Middle frontal gyrus (tissue), 1 donor: ENCODE results near the gene CNIH3.

Experiments
- DNase-seq: peaks from one replicate; pipeline ENCODE4 v3.0.0-alpha.2; 2015; ENCODE audit warnings: low spot score; ENCODE audit errors: extremely low spot score

Gene CNIH3

DNA sequence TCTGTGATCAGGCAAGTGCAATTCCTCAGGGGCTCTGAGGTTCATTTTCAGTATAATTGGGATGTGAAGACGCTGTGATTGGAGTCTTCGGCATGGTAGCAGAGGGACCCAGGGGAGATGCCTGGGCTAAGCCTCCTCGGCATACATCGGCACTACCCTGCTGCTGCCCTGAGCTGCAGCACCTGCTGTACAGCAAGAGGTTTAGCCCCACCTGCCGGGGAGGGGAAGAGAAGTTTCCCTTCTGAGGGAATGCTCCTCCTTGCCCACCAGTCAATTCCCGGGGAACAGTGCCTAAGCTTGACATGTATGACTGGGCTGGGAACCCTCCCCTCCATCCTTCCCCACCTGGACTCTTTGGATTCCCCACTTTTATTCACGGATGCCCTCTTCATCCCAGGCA lies 24.9 kb downstream of the CNIH3 start:
- no peak for DNase-seq

DNA sequence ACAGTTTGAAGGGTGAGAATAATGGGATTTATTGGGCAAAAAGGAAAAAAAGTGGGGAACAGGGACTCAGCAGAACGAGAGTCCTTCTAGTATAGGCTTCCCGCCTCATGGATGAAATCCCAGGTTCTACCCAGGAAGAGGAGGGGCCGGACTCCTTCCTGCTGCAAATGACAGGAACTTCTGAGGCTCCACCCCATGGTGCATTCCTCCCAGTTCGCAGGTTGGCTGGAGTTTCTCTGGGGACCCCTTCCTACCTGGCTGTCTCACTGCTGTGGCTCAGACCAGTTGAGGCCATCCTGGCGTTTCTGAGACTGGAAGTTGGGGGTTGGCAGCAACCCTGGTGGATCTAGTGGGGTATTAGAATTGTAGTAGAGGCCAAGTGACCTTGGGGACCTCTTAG lies 27.5 kb downstream of the CNIH3 start:
- no peak for DNase-seq

DNA sequence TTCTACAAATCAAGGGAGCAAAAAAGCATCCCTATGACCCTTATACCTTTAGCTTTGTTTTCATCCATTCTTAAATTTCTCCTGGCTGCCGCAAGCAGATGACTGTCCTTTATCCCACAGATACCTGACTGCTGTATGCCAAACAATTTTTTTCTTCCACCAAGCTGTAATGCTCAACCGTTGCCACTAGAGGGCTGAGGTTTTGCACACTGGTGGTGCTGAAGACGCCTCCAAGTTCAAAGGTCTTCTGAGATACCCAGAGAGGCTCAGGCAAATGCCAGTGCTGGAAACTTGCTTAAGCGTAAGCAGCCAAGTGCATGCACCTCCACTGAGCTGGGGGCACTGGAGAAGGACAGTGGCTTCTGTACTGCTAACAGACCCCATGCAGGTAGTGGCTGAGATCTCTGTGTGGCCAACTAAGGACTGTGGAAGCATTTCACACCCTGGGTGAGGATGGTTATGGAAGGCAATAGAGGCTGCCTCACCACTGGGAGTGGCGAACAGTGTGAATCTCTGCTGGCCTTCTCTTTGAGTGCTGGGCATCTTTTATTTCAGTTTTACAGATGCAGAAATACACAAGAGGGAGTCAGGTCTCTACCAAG lies 28.5 kb downstream of the CNIH3 start:
- peak; percentile 24 for DNase-seq

DNA sequence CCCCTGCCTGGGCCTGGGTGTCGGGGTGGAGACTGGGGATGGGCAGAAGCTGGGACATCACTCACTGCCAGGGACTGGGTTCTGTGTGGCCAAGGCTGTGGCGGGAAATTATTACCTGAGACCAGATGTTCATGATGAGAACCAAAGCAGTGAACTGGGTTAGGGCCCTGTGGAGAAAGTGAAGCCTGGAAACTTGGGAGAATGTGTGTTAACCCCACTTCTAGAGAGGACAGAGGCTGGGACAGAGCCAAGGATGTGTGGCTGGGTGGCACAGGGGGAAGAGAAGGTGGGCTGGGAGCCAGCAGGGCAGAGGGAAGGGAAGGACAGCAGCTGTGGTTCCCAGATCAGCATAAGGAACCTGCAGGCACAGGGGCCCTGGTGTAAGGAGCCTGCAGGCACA lies 31.3 kb downstream of the CNIH3 start:
- DNase-seq: no peak

DNA sequence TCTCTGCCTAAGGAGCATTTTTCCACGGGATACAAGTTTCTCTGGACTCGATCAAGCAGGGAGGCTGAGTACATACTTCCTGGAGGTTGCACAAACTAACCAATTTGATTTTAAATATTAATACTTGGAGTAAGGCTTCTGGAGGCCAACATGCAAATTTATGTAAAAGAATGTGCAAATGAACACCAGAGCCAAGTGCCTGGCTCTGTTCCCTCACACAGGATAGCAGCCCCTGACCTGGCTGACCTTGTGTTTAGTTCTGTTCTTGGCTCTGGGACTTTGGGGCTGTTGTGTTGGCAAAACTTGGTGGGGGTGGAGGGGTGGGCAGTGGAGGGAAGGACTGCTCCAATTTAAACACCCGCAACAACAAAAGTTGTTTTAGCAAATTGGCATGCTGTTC lies 34.2 kb downstream of the CNIH3 start:
- no peak for DNase-seq

DNA sequence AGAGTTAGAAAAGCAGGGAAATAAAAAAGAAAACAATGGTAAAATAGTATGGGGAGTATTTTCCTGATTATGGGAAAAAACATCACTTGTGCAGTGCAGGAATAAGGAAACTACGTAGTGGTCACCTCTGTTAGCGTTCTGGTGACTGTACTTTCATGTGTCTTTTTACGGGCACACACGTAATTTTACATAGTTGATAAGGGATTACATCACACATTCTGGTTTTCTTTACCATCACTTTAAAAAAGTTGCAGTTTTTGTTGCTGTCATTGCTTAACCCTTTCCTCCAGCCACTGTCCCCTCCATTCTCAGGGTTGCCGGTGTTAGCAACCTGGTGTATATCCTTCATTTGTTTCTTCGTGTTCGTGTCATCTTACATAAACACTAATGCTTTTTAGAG lies 35.1 kb downstream of the CNIH3 start:
- DNase-seq: no peak

DNA sequence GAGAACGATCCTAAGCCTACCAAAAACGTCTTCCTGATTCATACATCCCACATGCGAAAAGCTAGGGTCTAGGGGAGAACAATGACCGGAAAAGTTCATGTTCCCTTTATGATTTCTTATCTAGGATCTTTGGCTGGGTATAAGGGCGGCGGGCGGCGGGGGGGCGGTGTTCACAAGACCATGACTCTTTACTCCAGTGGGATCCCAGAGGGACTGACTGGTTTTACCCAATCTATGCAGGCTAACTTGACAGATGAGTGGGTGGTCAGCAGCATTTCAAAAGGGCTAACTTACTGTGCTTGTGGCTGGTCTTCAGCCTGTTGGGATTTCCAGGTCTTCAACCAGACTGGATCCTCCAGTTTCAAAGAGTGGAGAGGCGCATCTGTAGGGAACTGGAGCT lies 40.3 kb downstream of the CNIH3 start:
- DNase-seq: no peak

DNA sequence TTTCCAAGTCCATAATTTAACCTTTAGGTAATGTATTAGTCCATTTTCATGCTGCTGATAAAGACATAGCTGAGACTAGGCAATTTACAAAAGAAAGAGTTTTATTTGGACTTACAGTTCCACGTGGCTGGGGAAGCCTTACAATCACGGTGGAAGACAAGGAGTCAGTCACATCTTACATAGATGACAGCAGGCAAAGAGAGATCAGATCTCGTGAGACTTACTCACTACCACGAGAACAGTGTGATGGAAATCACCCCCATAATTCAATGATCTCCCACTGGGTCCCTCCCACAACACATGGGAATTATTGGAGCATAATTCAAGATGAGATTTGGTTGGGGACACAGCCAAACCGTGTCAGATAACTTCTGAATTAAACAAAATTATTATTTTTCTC lies 44.0 kb downstream of the CNIH3 start:
- DNase-seq: no peak

DNA sequence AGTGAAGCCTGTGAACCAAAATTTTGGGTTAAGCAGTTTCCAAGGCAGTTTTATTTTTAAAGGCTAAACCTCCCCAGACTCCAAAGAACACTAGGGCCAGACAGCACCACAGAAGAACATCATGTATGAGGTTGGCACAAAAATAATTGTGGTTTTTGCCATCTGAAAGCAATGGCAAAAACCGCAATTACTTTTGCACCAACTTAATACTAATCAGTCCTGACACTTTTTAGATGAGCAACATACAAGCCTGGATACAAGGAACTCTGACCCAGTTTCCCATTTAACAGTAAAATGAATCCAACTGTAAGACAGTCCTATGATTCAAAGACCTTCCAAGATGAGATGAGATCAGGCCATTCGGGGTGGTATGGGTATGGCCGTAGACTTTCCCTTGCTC lies 46.8 kb downstream of the CNIH3 start:
- DNase-seq: no peak

DNA sequence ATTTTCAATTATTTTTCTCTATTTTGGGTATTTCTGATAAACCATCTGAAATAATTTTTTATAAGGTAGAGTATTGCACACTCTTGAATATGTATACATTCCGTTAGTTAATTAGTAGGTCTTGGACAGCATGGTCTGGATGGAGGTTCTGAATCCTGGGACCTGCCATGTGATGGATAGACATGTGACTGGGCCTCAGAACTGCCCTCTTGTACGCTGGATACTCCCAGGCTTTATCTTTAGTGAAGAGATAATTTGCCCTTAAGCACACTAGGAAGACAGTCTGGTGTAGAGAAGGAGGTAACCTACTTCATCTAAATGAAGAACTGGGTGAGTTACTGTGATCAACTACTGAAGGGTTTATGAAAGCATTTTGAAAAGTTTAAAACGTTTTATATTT lies 48.9 kb downstream of the CNIH3 start:
- DNase-seq: no peak

DNA sequence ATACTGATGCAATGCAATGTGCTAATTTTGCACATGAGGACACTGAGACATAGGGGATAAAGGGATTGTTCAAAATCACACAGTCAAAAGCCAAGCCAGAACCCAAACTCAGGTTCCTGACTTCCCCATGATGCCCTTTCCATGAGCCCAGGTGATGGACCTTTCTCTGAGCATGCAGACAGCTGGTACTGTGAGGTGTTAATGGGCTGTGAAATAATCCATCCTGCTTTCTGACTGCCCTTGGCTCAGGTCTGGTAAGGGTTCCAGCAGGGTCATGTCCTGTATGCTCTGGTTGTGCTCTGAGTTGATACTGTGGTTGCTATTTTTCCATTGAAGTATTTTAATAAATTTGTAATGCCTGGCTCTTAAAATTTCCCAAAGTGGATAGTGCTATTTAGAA lies 50.0 kb downstream of the CNIH3 start:
- no peak for DNase-seq

DNA sequence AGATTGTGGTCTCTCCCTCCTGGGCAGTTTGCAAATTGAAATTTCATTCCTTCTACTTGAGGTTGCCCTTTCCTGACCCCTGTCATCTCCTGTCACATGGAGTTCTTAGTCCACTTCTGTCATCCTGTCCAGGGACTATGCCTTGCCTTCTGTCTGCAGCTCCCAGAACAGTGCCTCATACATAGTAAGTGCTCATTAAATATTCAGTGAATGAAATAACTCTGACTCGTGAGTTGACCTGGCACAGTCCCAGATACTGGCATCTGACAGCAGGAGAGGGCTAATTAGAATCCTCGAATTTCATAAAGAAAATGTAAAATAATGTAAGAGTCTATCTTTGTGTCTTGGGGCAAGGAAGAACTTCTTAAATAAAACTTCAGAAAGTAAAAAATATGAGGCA lies 50.8 kb downstream of the CNIH3 start:
- DNase-seq: no peak

DNA sequence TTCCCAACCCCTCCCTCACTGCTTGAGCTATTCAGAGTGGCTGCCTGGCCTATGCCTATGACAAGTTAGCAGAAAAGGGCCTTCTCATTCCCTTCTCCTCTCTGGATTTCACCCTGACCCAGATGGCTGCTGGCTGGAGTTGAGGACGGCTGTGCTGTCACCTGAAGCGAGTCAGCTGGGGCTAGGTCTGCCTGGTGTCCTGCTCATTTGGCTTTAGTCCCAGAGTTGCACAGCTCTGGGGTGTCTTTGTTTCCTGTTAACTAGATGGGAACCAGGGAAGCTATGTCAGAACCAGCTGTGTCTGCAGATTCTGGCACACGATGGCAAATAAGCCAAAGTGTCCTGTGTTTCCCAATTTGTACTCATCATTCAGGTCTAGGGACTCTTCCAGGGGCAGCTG lies 52.9 kb downstream of the CNIH3 start:
- no peak for DNase-seq

DNA sequence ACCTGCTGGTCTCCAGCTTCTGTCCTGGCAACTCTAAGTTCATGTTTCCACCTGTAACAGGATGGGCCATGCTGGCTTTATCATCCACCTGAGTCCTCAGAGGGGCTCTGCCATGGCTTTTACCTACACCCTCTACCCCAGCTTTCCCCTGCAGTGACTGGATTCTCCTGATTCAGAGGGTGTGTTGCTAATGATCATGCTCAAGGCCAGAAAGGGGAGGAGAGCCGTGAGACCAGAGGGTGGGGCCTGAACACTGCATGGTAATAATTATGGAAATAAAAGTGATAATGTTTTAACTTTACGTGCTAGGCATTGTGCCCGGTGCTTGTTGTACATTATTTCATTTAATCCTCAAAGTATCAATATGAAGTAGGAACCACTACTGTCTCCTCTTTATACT lies 53.3 kb downstream of the CNIH3 start:
- DNase-seq: no peak

DNA sequence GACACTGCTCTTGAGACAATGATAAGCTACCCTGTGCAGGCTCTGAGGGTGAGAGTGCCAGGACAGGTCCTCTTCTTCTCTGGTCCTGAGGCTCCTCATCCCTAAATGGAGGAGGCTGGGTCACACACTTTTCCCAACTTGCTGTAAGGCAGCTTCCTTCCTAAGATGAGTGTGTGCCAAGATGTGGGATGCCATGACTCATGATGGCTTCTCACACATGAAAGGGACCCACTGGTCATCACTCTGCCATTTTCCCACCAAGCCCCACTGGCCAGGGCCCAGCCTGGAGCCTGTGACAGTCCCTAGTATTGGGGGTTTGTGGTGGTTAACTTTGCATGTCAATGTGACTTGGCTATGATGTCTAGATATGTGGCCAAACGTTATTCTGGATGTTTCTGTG lies 54.4 kb downstream of the CNIH3 start:
- no peak for DNase-seq

DNA sequence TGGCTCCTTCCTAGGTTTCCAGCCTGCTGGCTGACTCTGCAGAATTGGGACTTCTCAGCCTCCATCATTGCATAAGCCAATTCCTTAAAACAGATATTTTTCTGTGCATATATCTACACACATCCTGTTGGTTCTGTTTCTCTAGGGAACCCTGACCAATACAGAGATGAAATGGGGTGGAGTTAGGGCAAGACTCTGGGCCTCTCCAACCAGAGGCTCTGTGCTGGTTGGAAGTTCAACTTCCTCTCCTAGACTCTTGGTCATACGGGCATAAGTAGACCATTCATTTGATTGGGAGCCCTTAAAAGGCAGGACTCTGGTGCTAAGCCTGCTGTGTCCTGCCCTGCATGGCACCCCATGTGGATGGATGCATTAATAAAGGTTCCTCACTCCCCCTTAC lies 55.0 kb downstream of the CNIH3 start:
- DNase-seq: no peak

DNA sequence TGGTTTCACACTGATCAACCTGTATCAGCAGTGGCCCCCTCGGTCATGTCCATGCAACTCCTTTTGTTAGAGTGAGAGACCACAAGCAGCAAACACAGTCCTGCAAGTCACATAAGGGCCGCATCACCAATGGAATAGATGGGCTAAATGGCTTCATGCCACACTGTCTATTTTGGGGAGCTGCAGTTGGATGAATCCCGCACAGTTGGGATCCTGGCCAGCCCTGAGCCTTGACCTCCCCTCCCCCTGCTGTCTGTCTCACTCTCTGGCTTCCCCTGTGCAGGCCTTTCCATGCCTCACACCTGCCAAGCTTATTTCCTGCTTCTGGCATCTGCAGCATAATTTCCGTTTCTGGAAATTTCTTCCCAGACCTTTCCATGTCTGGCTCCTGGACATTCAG lies 57.0 kb downstream of the CNIH3 start:
- no peak for DNase-seq

DNA sequence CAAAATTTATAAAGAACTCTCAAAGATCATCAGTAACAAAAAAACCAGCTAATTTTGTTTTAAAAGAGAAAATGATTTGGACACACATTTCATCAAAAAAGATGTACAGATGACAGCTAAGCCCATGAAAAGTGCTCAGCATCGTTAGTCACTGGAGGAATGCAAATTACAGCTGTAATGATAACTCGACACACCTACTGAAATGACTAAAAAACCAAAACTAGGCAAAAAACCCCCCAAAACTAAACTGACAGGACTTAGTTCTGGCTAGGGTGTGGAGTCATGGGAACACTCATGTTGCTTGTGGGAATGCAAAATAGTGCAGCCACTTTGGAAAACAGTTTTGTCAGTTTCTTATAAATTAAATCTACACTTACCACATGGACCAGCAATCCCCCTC lies 59.5 kb downstream of the CNIH3 start:
- no peak for DNase-seq

DNA sequence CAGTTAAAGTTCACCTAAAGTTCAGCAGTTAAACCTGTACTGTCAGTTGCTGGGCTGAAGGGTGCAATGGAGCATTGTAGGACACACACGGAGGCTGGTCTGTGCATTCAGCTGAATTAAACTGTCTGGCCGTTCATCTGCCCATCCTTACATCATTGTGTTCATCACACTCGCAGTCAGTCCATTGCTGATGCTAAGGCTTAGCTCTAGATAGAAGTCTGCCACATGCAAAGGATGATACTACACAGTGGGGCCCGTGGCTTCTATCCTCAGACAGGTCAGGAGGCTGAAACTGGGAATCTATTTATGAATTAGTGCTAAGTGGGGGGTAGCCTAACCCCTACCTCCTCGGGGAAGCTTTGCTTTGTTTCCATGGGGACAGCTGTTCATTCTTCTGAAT lies 60.4 kb downstream of the CNIH3 start:
- DNase-seq: no peak

DNA sequence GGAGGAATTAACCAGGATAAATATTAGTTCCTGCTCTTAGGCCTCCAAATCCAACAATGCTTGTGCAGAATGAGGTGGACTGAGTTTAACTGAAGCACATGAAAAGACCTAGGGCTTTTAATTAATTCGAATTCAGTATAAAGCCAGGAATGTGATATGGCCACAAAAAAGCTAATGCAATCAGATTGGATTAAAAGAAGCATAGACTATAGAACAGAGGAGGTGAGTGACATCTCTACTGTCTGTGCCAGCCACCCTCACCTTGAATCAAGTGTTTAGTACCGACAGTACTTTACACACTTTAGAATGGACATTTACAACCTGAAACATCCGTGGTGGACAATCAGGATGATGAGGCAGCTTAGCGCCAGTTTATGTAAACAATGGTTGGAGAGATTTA lies 62.1 kb downstream of the CNIH3 start:
- no peak for DNase-seq

DNA sequence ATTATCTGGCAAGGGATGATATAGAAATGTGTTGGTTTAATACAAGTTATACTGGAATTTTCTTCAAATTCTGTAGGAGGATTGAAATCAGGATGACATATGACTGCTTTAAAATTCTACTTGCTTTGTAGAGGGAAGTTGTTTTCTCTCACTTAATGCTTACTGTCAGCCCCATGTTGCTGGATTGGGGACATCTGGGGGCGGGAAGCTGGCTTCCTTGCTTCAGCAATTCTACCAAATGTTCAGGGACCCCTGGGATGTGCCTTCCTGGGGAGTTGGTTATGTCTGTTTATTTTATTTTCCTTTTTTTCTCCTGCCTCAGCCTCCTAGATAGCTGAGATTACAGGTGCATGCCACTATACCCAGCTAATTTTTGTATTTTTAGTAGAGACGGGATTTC lies 63.5 kb downstream of the CNIH3 start:
- no peak for DNase-seq

DNA sequence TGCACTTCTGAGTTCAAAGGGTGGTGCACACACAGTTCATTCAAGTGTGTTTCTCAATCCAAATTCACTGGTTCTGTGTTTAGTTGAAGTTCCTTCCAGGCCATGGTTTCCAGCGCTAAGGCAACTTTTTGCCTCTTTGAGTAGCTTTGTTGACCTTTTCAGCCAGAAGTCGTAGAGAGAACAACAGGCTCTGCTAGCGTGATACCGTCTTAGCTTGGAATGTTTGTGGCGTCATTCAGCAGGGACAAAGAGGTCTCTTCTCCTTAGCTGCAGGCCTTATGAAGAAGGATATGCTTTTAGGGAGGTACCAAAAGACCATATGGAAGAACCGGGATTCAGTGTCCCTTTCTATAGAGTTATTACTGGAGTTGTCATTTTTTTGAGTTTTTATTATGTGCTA lies 65.7 kb downstream of the CNIH3 start:
- no peak for DNase-seq

DNA sequence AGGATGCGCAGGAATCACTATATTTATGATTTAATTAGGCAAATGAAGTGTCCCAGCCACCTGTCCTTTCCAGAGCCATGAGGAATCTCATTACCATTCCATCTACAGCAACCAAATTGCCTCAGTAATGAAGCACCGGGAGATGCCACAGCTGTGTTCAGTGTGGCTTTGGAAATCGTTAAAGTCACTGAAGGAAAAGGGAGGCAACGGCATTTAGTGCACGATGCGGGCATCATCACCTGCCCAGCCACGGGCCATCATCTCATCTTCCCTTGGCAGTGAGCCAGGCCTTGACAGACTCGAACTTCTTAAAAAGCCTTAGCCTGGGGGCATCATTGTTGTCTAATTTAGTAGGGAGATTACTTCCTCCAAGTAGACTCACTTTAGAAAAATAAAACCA lies 67.8 kb downstream of the CNIH3 start:
- no peak for DNase-seq

DNA sequence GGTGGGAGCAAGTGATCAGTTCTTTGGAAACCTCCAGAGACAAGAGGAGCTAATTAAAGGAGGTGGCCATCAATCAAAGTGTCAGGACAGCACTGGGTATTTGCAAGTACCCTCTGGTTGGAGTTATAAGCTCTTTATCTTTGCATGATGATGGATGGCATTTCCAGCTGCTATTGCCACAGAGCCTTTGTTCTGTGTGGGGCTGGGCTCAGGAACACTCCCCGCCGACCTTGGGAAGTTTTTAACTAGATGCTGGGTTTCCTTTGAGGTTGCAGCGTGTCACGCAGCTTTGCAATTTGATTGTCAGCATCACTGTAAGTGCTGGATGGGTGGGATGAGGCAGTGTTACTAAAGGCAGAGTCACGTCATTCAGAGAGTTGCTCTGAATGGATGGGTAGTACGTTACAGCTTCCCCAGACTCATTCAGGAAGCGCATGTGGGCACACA lies 68.9 kb downstream of the CNIH3 start:
- DNase-seq: no peak
